ENCODE data around the gene VAC14.
"Not testable (repeated sequence)": the region's sequence is repeated elsewhere in the genome, so short reads cannot be mapped to it uniquely, and the experiment has no call there.

DNA sequence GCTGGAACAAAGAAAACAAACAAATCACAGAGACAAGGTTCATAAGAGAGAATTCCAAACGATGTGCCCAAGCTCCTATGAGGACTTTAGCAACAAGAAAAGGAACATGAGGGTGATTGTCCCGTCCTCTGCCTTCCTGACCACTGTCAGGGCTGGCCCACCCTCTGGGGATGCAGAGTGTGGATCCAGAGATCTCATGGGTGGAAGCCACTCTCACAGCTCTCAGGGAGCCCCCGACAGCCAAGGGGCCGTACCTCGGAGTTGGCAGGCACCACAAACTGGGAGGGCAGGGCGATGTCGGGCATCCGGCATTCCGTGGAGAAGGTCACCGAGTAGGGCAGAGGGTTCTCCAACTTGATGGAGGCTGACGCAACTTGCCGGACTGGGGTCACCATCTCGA lies 17.1 kb upstream of the VAC14 start:
- not testable (repeated sequence) for TF ChIP-seq POLR2AphosphoS5 (IDR thresholded peaks at IDR 0.05; ENCODE audit: borderline replicate concordance, low read depth, low read length); EZH2 (IDR thresholded peaks at IDR 0.05)
